ENCODE measurements around the gene FGF11. TPM values are rescaled to one million over a fixed set of nuclear protein-coding genes. Genes with fewer than 3 reads are reported as not detected.
A peak's percentile ranks its signal among the peaks of the same experiment; 100 is the strongest.

Gene FGF11
- total RNA-seq, 1 donor from 2014 or later: 5.4 TPM

DNA sequence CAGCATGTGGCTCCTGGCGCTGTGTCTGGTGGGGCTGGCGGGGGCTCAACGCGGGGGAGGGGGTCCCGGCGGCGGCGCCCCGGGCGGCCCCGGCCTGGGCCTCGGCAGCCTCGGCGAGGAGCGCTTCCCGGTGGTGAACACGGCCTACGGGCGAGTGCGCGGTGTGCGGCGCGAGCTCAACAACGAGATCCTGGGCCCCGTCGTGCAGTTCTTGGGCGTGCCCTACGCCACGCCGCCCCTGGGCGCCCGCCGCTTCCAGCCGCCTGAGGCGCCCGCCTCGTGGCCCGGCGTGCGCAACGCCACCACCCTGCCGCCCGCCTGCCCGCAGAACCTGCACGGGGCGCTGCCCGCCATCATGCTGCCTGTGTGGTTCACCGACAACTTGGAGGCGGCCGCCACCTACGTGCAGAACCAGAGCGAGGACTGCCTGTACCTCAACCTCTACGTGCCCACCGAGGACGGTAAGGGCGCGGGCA lies 31.0 kb upstream of the FGF11 start:
- no peak for DNase-seq

DNA sequence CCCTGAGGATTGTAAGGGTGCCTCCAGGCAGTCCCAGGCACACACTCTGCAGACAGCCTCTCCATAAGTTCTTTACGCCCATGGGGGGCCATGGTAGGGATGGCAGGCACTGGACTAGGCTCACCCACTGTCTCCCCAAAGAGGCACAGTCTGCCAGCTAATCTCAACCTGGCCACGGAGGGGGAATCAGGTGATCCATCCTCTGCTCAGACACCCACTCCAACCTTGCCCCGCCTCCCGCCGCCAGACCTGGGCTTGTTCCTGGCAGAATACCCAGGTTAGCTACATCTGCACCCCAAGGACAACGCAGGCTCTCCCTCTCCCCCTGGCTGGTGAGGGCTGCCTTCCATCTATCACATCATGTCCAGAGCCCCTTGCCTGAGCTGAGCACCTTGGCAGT lies 30.4 kb upstream of the FGF11 start:
- DNase-seq: no peak

DNA sequence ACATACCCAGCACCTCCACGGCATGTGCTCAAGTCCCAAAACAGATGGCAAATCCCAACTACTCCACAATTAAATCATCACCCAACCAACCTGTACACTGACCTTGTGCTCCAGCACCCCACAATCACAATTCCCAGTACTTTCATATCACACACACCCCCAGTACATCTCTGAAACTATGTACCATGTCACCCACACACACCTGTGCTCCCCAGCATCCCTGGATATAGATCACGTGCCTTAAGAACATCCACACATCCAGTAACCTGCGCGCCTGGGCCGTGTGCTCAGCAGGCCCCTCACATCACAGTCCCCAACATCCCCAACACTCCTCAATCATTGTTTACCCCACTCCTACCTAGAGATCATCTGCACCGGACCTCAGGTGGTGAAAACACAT lies 29.6 kb upstream of the FGF11 start:
- DNase-seq: no peak

DNA sequence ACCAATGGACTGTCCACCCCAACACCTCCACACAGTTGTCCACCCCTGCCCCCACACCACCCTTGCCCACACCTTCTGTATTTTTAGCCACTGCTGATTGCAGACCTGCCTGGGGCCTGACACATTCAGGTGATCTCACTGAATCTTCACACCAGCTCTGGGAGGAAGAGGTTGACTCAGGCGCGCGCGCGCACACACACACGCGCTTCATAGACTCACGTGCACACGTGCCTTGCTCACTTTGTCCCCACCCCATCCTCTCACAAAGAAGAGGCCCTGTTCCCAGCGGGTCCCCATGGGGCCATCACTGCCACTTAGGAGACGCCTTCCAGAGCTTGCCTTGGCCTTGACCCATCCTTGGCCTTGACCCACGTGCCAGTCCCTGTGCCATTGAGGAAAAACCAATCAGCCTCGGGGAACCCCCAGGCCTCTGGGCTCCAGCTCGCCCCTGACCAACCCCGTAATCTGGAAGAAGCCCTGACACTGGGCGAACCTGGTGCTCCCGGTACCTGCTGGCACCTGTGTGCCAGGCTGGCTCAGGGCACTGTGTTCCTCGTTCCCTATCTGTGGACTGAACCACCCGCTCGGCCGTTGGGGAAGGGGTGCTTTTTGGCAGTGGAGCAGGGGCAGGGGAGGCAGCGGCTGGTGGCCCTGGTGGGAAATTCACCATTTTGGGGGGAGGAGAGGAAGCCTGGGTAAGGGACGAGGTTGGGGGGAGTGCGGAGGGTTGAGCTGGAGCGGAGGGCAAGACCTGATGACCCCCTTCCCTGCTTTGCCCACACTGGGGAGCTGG lies 28.5 kb upstream of the FGF11 start:
- no peak for DNase-seq

DNA sequence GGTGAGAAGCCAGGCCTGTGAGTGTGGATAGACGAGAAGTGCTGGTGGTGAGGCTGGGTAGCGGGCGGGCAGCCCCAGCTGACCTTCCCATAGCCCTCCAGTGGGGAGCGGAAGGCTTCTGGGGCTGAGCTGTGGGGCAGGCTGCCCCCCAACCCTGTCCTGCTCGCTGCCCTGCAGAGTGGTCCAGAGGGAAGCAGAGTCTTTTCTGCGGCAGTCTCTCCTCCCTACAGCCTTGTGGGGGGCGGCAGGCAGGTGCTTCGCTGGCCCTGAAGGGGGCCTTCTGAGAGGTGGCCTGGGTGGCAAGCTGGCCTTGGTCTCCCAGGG lies 27.9 kb upstream of the FGF11 start:
- no peak for DNase-seq

DNA sequence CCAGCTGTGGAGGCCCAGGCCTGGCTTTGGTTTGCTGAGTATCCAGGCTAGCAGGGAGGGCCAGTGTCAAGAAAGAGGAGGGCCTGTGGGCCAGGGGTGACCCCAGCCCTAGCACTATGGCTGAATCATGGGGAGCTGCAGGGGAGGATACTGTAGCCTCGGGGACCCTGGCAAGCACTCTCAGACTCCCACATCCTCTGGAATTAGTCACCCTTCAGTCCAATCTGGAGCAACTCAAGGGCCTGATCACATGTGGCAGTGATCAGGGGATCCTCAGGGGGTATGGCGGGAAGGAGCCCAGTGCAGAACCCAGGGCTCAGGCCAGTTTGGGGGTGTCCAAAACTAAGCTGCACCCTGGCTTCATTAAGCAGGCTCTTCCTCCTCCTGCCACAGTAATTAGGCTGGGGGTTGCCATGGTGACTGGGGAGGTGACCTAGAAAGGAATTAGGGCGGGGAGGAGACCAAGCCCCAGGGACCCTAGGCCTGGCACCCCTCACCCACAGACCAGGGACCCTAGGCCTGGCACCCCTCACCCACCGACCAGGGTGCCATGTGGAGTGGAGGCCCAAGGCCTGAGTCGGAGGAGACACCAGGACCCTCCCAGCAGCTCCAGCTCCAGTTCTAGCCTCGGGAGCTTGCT lies 25.8 kb upstream of the FGF11 start:
- DNase-seq: no peak

DNA sequence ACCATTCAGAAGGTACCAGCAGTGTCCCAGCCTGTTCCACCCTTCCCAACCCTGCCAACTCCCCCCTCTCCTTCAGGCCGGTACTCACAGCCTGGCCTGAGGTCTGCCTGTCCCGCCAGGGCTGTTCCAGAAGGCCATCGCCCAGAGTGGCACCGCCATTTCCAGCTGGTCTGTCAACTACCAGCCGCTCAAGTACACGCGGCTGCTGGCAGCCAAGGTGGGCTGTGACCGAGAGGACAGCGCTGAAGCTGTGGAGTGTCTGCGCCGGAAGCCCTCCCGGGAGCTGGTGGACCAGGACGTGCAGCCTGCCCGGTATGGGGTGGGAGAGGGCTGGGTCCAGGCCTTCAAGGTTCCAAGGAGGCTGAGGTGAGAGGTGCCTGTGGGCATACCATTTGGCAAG lies 24.5 kb upstream of the FGF11 start:
- DNase-seq: no peak

DNA sequence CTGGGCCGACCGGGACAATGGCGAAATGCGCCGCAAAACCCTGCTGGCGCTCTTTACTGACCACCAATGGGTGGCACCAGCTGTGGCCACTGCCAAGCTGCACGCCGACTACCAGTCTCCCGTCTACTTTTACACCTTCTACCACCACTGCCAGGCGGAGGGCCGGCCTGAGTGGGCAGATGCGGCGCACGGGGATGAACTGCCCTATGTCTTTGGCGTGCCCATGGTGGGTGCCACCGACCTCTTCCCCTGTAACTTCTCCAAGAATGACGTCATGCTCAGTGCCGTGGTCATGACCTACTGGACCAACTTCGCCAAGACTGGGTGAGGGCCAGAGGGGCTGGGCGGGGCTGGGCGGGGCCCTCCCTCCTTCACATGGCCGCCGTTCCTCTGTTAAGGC lies 23.5 kb upstream of the FGF11 start:
- DNase-seq: no peak

DNA sequence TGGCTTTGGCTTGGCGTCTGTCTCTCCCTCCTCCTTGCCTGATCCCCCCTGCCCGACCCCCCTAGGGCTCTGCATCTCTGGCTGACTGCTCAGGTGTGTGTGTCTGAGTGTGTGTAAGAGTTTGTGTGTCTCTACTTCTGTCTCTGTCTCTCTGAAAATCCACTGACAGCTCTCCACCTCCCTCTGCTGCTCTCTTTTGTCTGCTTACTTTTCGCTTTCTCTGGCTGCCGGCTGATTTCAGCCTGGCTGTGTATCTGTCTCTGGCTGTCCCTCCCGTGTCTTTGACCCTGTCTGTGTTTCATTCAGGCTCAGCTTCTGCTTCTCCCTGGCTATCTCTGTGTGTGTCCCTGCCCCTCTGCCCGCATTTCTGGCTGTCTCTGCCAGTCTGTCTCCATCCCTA lies 23.0 kb upstream of the FGF11 start:
- DNase-seq: no peak

DNA sequence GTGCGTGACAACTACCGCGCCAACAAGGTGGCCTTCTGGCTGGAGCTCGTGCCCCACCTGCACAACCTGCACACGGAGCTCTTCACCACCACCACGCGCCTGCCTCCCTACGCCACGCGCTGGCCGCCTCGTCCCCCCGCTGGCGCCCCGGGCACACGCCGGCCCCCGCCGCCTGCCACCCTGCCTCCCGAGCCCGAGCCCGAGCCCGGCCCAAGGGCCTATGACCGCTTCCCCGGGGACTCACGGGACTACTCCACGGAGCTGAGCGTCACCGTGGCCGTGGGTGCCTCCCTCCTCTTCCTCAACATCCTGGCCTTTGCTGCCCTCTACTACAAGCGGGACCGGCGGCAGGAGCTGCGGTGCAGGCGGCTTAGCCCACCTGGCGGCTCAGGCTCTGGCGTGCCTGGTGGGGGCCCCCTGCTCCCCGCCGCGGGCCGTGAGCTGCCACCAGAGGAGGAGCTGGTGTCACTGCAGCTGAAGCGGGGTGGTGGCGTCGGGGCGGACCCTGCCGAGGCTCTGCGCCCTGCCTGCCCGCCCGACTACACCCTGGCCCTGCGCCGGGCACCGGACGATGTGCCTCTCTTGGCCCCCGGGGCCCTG lies 22.2 kb upstream of the FGF11 start:
- DNase-seq: no peak

DNA sequence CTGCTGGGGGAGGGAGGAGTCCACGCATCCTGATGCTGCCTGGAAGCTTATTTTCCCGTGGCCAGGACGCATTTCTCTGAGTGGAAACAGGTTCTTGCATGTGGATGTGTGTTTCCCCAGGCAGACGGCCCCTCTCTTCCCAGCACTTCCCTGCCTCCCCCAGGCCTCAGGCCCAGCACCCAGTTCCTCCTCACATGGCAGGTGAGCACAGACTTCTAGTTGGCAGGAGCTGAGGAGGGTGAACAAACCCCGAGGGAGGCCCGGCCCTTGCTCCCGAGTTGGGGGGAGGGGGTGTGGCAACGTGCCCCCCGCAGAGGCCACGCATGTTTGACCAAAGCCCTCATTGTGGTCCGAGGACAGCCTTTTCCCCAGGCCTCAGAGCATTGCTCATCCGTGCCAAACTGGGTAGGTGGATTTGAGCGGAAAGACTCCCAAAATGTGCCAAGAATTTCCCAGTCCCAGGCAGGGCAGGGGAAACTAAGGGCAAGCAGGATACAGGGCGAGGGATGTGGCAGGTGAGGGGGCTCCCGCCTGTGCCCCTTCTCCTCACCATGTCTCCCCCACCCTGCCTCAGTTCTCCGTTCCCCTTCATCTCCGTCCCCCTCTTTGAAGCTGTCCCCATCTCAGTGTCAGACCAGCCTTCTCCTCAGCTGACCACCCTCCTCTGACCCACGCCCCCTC lies 20.7 kb upstream of the FGF11 start:
- DNase-seq: no peak

DNA sequence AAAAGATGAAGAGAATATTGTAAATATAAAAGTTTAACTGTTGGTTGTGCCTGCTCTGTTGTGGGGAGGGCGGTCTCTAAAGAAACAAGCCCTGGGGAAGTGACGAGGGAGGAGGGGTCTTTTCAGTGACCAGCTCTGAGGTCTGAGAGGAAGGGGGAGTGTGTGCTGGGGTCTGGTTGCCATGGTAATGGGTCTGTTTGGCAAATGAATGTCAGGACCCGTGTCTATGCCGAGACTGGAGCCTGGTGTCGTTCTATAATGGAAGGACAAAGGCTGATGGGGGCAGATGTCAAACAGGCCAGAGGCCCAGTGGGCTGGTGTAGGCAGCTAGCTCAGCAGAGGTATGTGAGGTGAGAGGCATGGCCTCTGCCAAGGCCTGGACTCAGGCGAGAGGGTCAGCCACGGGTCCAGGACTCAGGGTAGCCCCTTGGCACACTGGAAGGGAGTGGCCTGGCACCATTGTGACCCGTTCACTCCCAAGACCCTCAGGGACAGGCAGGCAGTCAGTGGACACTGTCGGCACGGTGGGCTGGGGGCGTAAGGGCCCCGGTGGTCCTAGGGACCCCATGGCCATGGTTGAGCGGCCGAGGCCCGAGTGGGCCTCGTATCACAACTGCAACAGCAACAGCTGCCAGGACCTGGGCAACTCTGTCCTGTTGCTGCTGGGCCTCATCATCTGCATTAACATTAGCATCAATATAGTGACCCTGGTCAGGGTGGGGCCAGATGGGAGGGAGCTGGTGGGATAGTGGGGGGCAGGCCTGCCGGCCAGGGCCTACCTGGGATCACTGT lies 19.3 kb upstream of the FGF11 start, which contains the start of gene SPEM1:
Gene SPEM1, plus strand, starts transcription at position 506 of the 792 bp plus-strand sequence. Its CDS starts 61 bp downstream, at position 567.
- DNase-seq: no peak

DNA sequence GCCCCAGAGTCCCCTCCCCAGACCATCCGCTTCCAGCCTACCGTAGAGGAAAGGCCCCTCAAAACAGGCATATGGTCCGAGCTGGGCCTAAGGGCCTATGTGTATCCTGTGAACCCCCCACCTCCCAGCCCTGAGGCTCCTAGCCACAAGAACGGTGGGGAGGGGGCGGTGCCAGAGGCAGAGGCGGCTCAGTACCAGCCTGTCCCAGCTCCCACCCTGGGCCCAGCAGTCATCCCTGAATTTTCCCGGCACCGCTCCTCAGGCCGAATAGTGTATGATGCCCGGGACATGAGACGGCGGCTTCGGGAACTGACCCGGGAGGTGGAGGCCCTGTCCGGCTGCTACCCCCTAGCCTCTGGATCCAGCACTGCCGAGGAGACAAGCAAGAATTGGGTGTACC lies 18.1 kb upstream of the FGF11 start:
- no peak for DNase-seq

DNA sequence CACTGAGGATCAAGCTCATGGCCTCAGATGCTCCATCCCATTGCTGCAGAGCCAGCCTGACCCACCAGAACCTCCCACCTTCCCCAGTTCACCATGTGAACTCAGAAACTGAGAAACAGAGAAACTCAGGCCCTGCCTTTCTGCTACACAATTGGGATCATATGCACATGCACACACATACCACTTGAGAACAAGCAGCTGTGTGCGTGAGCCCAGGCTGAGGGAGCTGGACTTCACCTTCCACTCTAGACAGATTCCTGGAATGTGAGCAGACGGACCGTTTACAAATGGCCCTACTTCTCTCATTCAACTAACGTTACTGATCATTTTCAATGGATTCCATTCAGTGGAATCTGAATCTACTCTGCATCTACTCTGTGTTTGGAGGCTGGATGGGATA lies 15.6 kb upstream of the FGF11 start:
- DNase-seq: peak; percentile 50

DNA sequence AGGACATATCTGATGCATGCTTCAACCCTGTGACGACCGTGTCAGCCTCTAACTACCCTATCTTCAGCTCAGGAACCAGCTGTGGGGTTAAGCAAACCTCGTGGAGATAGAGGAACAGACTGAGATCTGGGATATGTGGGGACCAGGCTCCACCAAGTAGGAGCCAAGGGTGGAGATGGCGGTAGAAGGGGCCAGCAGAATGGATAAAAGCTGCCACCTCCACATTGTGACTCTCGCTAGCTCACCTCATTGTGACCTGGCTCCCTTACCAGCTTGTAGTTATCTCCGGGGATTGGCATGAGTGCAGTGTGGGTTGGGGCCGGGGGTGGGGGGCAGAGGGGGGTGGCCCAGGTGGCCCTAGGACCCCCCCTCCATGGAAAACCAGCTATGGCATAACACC lies 14.0 kb upstream of the FGF11 start, which contains the start of gene SPEM2:
Gene SPEM2, plus strand, starts transcription at position 301 of the 400 bp plus-strand sequence. Its CDS starts 73 bp downstream, at position 374.
- DNase-seq: no peak

DNA sequence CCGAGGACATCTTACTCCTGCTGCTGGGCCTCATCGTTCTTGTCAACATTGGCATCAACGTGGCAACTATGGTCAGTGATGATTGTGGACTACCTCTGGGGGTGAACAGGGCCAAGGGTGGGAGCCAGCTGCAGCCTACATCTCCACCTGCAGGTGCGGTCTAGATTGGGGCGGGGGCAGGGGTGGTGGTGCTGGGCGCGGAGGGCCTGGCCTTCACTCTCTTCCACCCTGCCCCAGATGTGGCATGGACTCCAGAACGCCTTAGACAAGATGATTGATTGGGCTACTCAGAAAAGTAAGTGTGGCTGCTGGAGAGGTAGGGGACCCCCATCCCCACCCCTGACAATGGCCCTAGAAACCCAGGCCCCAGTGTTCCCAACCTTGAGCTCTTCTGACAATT lies 13.6 kb upstream of the FGF11 start:
- DNase-seq: no peak

DNA sequence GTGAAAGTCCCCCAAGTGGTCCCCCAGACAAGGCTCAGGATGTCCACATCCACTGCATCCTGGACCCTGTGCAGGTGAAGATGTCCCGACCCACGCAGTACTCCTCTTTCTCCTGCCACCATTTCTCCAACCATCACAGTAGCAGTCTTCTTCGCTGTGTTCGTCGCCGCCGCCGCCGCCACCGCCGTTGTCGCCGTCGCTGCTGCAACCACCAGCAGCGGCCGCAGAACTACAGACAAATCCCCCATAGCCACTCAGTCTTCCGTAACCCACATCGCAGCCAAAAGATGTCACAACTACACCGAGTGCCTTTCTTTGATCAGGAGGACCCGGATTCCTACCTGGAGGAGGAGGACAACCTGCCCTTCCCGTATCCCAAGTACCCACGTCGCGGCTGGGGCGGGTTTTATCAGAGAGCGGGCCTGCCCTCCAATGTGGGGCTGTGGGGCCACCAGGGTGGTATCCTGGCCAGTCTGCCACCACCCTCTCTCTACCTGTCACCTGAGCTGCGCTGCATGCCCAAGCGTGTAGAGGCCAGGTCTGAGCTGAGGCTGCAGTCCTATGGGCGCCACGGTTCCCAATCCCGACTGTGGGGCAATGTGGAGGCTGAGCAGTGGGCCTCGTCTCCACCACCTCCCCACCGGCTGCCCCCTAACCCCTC lies 13.0 kb upstream of the FGF11 start:
- DNase-seq: no peak

DNA sequence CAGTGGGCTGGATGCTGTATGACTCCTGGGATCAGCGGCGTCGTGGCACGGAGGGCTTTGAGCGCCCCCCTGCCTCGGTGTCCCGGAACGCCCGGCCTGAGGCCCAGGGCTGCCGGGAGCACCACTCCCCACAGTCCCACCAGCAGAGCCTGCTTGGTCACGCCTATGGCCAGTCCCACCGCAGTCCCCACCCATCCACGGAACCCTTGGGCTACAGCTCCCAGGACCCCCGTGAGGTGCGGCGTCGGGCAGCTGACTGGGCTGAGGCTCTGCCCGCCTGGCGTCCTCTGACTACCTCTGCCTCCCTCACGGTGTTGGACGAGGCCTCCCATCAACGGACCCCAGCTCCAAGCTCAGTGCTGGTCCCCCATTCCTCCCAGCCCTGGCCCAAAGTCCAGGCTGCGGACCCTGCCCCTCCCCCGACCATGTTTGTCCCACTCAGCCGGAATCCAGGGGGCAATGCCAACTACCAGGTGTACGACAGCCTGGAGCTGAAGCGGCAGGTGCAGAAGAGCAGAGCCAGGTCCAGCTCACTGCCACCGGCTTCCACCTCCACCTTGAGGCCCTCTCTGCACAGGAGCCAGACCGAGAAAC lies 12.3 kb upstream of the FGF11 start:
- no peak for DNase-seq

DNA sequence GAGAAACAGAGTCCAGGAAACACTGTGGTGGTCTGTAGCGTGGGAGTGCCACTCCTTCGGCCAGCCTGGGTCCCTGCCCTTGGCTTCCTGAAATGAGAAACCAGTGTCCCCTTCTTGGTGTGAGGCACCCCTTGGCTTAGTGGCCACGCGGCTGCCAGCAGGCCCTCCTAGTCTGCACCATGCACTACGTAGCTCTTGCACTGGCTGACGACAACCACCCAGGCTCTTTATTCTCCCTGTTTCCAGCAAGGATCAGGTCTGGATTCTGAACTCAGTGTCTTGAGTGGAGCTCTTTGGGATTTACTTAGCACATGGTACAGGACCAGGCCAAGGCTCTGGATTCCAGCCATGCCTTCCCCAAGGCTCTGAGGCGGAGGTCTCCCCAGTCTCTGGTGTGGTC lies 11.8 kb upstream of the FGF11 start:
- no peak for DNase-seq

DNA sequence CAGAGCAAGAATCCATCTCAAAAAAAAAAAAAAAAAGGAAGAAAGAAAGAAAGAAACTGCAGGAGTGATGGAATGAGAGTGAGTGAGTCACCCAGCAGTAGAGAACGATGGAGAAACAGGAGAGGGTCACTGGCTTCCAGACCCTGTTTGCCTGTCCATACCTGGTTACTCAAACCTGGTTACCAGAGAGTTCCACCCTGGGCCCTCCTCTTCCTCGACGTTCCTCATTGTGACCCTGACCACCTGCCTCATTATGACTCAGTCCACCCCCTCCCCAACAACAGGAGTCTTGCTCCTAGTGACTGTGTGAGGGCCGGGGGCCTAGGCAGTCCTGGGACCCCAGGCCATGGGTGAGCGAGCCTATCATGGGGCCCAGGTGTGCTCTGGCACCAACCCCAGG lies 10.8 kb upstream of the FGF11 start, which contains the start of gene SPEM3:
Gene SPEM3, plus strand, starts transcription at position 301 of the 400 bp plus-strand sequence. Its CDS starts 46 bp downstream, at position 347.
- no peak for DNase-seq

DNA sequence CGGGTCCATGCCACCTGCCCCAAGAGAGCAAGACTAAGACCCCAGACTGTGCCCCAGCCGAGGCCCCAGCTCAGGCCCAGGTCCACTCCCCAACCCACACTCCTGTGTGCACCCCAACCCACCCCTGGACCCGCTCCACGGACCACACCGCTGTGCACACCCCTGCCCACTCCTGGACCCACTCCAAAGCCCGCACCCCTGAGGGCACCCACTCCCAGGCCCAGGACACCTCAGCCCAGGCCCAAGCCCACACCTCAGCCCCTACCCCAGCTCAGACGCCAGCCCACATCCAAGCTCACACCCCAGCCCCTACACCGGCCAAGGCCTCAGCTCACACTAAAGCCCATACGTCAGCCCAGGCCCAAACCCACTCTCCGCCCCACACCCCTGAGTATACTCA lies 9.6 kb upstream of the FGF11 start:
- DNase-seq: no peak
